NCI-H1092 treated with DMSO at 0.1 percent for 48 hours (cell line): ENCODE data around the gene CMIP.

Experiments used
- DNase-seq: peaks from one replicate; lab custom pipeline; 2025; lab: John Stamatoyannopoulos, UW

Gene CMIP

GRCh38 chr16:81658373-81658772 lies 213.8 kb downstream of the CMIP start:
- DNase-seq, result no peak

GRCh38 chr16:81659249-81659648 lies 214.6 kb downstream of the CMIP start:
- DNase-seq, result no peak

- no peak for DNase-seq
Measured at GRCh38 chr16:81661082-81661481, 216.5 kb downstream of the CMIP start.

- no peak for DNase-seq
Measured at GRCh38 chr16:81664153-81664552, 219.5 kb downstream of the CMIP start.

- DNase-seq, result no peak
Measured at GRCh38 chr16:81665588-81665987, 221.0 kb downstream of the CMIP start.

GRCh38 chr16:81666113-81666512 lies 221.5 kb downstream of the CMIP start:
- DNase-seq, result peak; percentile 36

GRCh38 chr16:81668243-81669097 lies 223.9 kb downstream of the CMIP start:
- DNase-seq, result peak; percentile 75

GRCh38 chr16:81669473-81670350 lies 225.1 kb downstream of the CMIP start:
- peak; percentile 83 for DNase-seq

GRCh38 chr16:81671738-81672597 lies 227.4 kb downstream of the CMIP start:
- DNase-seq, result no peak

- no peak for DNase-seq
Measured at GRCh38 chr16:81673432-81673831, 228.8 kb downstream of the CMIP start.

GRCh38 chr16:81675662-81676061 lies 231.1 kb downstream of the CMIP start:
- DNase-seq, result no peak

GRCh38 chr16:81676066-81676882 lies 231.7 kb downstream of the CMIP start:
- no peak for DNase-seq

- no peak for DNase-seq
Measured at GRCh38 chr16:81676883-81677737, 232.5 kb downstream of the CMIP start.

GRCh38 chr16:81678326-81679095 lies 233.9 kb downstream of the CMIP start:
- DNase-seq, result no peak

- DNase-seq, result no peak
Measured at GRCh38 chr16:81679721-81680430, 235.3 kb downstream of the CMIP start.

- DNase-seq, result no peak
Measured at GRCh38 chr16:81680444-81681275, 236.1 kb downstream of the CMIP start.

GRCh38 chr16:81681311-81681710 lies 236.7 kb downstream of the CMIP start:
- DNase-seq, result no peak
